ENCODE results near the gene ECHS1.

ECHS1 gene

GRCh38 chr10:133412381-133412711 lies 39.2 kb upstream of the ECHS1 start:
- Histone ChIP-seq H3K27me3 (ENCODE audit: control insufficient read depth, insufficient read depth, low read length) (no peaks in the 10 kb centered on the region), H3K9me3 (ENCODE audit: control insufficient read depth, insufficient read depth, low read length) (no peaks in the 10 kb centered on the region), H3K4me1 (ENCODE audit: control insufficient read depth, insufficient read depth, low read length) (no peaks in the 10 kb centered on the region), H3K4me3 (ENCODE audit: low read length) (no peak overlapping the region), H3K36me3 (ENCODE audit: control insufficient read depth, insufficient read depth, low read length) (peaks cover 4% of the 10 kb centered on the region; the same call in 1 of the 2 replicates), H3K27ac (ENCODE audit: low read length) (no peak overlapping the region)
- DNase-seq (ENCODE audit: low read depth, low spot score): no peak

GRCh38 chr10:133411523-133412380 lies 38.6 kb upstream of the ECHS1 start:
- Histone ChIP-seq H3K4me1 (ENCODE audit: control insufficient read depth, insufficient read depth, low read length) (no peaks in the 10 kb centered on the region), H3K27ac (ENCODE audit: low read length) (no peak overlapping the region), H3K36me3 (ENCODE audit: control insufficient read depth, insufficient read depth, low read length) (peaks cover 4% of the 10 kb centered on the region; the same call in 1 of the 2 replicates), H3K4me3 (ENCODE audit: low read length) (no peak overlapping the region), H3K9me3 (ENCODE audit: control insufficient read depth, insufficient read depth, low read length) (no peaks in the 10 kb centered on the region), H3K27me3 (ENCODE audit: control insufficient read depth, insufficient read depth, low read length) (no peaks in the 10 kb centered on the region)
- DNase-seq (ENCODE audit: low read depth, low spot score): no peak
- no CpG with 5 or more reads among the region's 7 CpGs for WGBS (ENCODE audit: insufficient coverage, insufficient read length)

GRCh38 chr10:133405844-133406527 lies 32.8 kb upstream of the ECHS1 start:
- no CpG with 5 or more reads among the region's 8 CpGs for WGBS (ENCODE audit: insufficient coverage, insufficient read length)
- Histone ChIP-seq H3K27me3 (ENCODE audit: control insufficient read depth, insufficient read depth, low read length) (no peaks in the 10 kb centered on the region), H3K4me1 (ENCODE audit: control insufficient read depth, insufficient read depth, low read length) (no peaks in the 10 kb centered on the region; the same call in 1 of the 2 replicates), H3K27ac (ENCODE audit: low read length) (no peak overlapping the region), H3K9me3 (ENCODE audit: control insufficient read depth, insufficient read depth, low read length) (no peaks in the 10 kb centered on the region), H3K36me3 (ENCODE audit: control insufficient read depth, insufficient read depth, low read length) (peaks cover 12% of the 10 kb centered on the region), H3K4me3 (ENCODE audit: low read length) (no peak overlapping the region)
- no peak for DNase-seq (ENCODE audit: low read depth, low spot score)

GRCh38 chr10:133405272-133405671 lies 32.1 kb upstream of the ECHS1 start:
- Histone ChIP-seq H3K36me3 (ENCODE audit: control insufficient read depth, insufficient read depth, low read length) (peaks cover 12% of the 10 kb centered on the region), H3K4me3 (ENCODE audit: low read length) (no peak overlapping the region), H3K27ac (ENCODE audit: low read length) (no peak overlapping the region), H3K27me3 (ENCODE audit: control insufficient read depth, insufficient read depth, low read length) (no peaks in the 10 kb centered on the region), H3K4me1 (ENCODE audit: control insufficient read depth, insufficient read depth, low read length) (no peaks in the 10 kb centered on the region; the same call in 1 of the 2 replicates), H3K9me3 (ENCODE audit: control insufficient read depth, insufficient read depth, low read length) (no peaks in the 10 kb centered on the region)
- no peak for DNase-seq (ENCODE audit: low read depth, low spot score)
- no CpG with 5 or more reads among the region's 2 CpGs for WGBS (ENCODE audit: insufficient coverage, insufficient read length)

- no peaks in the 10 kb centered on the region; the same call in 1 of the 2 replicates for H3K4me1 ChIP-seq (ENCODE audit: control insufficient read depth, insufficient read depth, low read length)
- no peaks in the 10 kb centered on the region for H3K27me3 ChIP-seq (ENCODE audit: control insufficient read depth, insufficient read depth, low read length)
- peaks cover 20% of the 10 kb centered on the region for H3K36me3 ChIP-seq (ENCODE audit: control insufficient read depth, insufficient read depth, low read length)
- no peak overlapping the region for H3K27ac ChIP-seq (ENCODE audit: low read length)
- no peak overlapping the region for H3K4me3 ChIP-seq (ENCODE audit: low read length)
- DNase-seq (ENCODE audit: low read depth, low spot score): no peak
- WGBS (ENCODE audit: insufficient coverage, insufficient read length): no CpG with 5 or more reads among the region's 5 CpGs
- H3K9me3 ChIP-seq (ENCODE audit: control insufficient read depth, insufficient read depth, low read length): no peaks in the 10 kb centered on the region
These were observed 30.6 kb upstream of the ECHS1 start for GRCh38 chr10:133403784-133404183.

GRCh38 chr10:133403359-133403758 lies 30.2 kb upstream of the ECHS1 start:
- DNase-seq (ENCODE audit: low read depth, low spot score): no peak
- no CpG with 5 or more reads among the region's 16 CpGs for WGBS (ENCODE audit: insufficient coverage, insufficient read length)
- no peaks in the 10 kb centered on the region for H3K9me3 ChIP-seq (ENCODE audit: control insufficient read depth, insufficient read depth, low read length)
- no peaks in the 10 kb centered on the region for H3K27me3 ChIP-seq (ENCODE audit: control insufficient read depth, insufficient read depth, low read length)
- peaks cover 23% of the 10 kb centered on the region for H3K36me3 ChIP-seq (ENCODE audit: control insufficient read depth, insufficient read depth, low read length)
- no peak overlapping the region for H3K27ac ChIP-seq (ENCODE audit: low read length)
- no peak overlapping the region for H3K4me3 ChIP-seq (ENCODE audit: low read length)
- no peaks in the 10 kb centered on the region; the same call in 1 of the 2 replicates for H3K4me1 ChIP-seq (ENCODE audit: control insufficient read depth, insufficient read depth, low read length)

GRCh38 chr10:133401981-133402725 lies 29.0 kb upstream of the ECHS1 start:
- no peak for DNase-seq (ENCODE audit: low read depth, low spot score)
- Histone ChIP-seq H3K4me1 (ENCODE audit: control insufficient read depth, insufficient read depth, low read length) (no peaks in the 10 kb centered on the region; the same call in 1 of the 2 replicates), H3K27me3 (ENCODE audit: control insufficient read depth, insufficient read depth, low read length) (no peaks in the 10 kb centered on the region), H3K36me3 (ENCODE audit: control insufficient read depth, insufficient read depth, low read length) (peaks cover 23% of the 10 kb centered on the region), H3K4me3 (ENCODE audit: low read length) (no peak overlapping the region), H3K27ac (ENCODE audit: low read length) (no peak overlapping the region), H3K9me3 (ENCODE audit: control insufficient read depth, insufficient read depth, low read length) (no peaks in the 10 kb centered on the region)
- WGBS (ENCODE audit: insufficient coverage, insufficient read length): no CpG with 5 or more reads among the region's 21 CpGs

- no peaks in the 10 kb centered on the region for H3K9me3 ChIP-seq (ENCODE audit: control insufficient read depth, insufficient read depth, low read length)
- H3K4me1 ChIP-seq (ENCODE audit: control insufficient read depth, insufficient read depth, low read length): no peaks in the 10 kb centered on the region; the same call in 1 of the 2 replicates
- H3K4me3 ChIP-seq (ENCODE audit: low read length): no peak overlapping the region
- H3K27ac ChIP-seq (ENCODE audit: low read length): no peak overlapping the region
- H3K36me3 ChIP-seq (ENCODE audit: control insufficient read depth, insufficient read depth, low read length): peaks cover 23% of the 10 kb centered on the region
- no peak for DNase-seq (ENCODE audit: low read depth, low spot score)
- no peaks in the 10 kb centered on the region for H3K27me3 ChIP-seq (ENCODE audit: control insufficient read depth, insufficient read depth, low read length)
- no CpG with 5 or more reads among the region's 12 CpGs for WGBS (ENCODE audit: insufficient coverage, insufficient read length)
These were observed 28.3 kb upstream of the ECHS1 start for GRCh38 chr10:133401500-133401899.

GRCh38 chr10:133400624-133401424 lies 27.7 kb upstream of the ECHS1 start:
- no peak overlapping the region for H3K27ac ChIP-seq (ENCODE audit: low read length)
- WGBS (ENCODE audit: insufficient coverage, insufficient read length): 100% methylated on average over 1 of the region's 10 CpGs
- no peak overlapping the region for H3K4me3 ChIP-seq (ENCODE audit: low read length)
- DNase-seq (ENCODE audit: low read depth, low spot score): no peak
- H3K9me3 ChIP-seq (ENCODE audit: control insufficient read depth, insufficient read depth, low read length): no peaks in the 10 kb centered on the region
- H3K4me1 ChIP-seq (ENCODE audit: control insufficient read depth, insufficient read depth, low read length): no peaks in the 10 kb centered on the region; the same call in 1 of the 2 replicates
- H3K27me3 ChIP-seq (ENCODE audit: control insufficient read depth, insufficient read depth, low read length): no peaks in the 10 kb centered on the region
- peaks cover 29% of the 10 kb centered on the region for H3K36me3 ChIP-seq (ENCODE audit: control insufficient read depth, insufficient read depth, low read length)
